ENCODE measurements around the gene FKBP11.

FKBP11 gene

DNA sequence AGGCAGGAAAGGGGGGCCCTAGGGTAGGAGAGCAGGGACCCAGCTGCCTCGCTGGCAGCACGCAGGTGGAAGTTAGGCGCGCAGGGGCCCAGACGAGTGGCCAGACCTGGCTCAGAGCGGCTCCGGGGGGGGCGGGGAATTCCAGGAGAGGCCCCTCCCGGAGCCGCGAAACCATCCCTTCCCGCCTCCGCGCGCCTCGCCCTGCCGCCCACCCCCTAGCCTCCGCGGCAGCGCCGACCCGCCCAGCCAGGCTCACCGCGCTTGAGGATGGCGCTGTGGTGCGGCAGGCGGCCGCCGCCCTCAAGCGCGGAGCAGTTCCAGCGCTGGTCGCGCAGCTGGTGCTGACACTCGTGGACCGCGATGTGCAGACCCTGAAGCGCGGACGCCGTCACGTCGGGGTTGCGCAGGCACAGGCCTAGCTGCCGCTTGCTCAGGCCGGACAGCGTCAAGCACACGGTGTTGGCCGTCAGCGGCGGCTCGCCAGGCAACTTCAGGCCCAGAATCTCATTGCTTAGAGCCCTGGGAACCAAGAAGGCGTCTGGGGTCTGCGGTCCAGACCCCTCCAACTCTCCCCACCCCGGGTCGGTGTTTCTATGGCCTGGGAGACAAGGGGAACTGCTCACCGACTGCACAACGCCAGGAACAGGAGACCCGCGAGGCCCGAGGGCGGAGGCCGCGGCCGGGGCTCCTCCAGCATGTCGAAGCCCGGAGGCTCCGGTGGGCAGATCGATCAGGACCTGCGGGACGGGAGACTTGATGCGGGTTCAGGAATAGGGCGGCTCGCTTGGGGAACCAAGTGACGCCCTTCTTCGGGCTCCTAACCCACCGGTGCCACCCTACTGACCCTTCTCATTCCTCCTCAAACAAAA, 44.8 kb upstream of the FKBP11 start:
- Histone ChIP-seq H3K4me3 (ENCODE audit: low read length) (no peak overlapping the region; the same call in 1 of the 2 replicates), H4K20me1 (ENCODE audit: control insufficient read depth, insufficient read depth, low read depth, low read length) (no peaks in the 10 kb centered on the region; the same call in 1 of the 2 replicates), H3K36me3 (ENCODE audit: control insufficient read depth, low read length) (no peaks in the 10 kb centered on the region), H3F3A (ENCODE audit: control insufficient read depth, insufficient read depth) (no peaks in the 10 kb centered on the region; the same call in 1 of the 2 replicates), H3K27ac (ENCODE audit: low read depth, low read length) (no peak overlapping the region), H3K9me2 (replicated peaks; ENCODE audit: control insufficient read depth, low read length) (no peaks in the 10 kb centered on the region), H3K4me2 (ENCODE audit: low read length) (peak overlapping the region; percentile 20; the same call in 1 of the 2 replicates), H3K27me3 (ENCODE audit: control insufficient read depth, low read length) (peaks cover 60% of the 10 kb centered on the region), H3K9me3 (ENCODE audit: control insufficient read depth, insufficient read depth, low read length) (no peaks in the 10 kb centered on the region), H3K4me1 (ENCODE audit: control insufficient read depth, low read length) (peaks cover 36% of the 10 kb centered on the region), H3K79me2 (ENCODE audit: control insufficient read depth, low read length) (no peaks in the 10 kb centered on the region)
- TF ChIP-seq CTCF (IDR thresholded peaks at IDR 0.05; ENCODE audit: low read depth, low read length, poor library complexity, severe bottlenecking) (no peak), EZH2phosphoT487 (IDR thresholded peaks at IDR 0.05; ENCODE audit: borderline replicate concordance, low read length) (no peak)

DNA sequence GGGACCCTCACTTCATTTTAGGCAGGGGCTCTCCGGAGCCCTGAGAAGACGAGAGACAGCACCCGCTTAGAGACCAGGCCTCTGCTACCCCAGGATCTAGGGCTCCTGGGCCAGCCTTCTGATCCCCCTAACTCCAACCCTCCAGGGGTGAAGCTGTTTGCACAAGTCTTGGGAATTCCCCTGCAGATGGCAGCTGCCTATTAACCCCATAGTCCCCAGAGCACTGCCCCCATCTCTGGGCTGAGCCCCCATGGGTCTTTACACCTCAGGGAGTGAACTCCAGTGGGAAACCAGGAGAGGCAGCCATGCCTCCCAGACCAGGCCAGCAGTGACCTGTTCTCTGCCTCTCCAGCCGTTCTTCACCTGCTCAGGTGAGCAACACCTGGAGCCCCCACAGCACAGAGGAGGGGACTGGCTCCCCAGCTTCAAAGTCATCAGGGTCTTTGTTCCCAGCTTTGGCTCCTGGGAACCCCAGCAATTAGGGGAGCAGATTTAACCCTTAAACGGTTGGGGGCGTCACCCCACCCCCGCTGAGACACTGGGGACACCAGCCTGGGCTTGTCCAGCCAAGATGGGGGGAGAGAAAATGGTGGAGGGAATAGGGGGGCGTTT, 44.0 kb upstream of the FKBP11 start:
- Histone ChIP-seq H3K27ac (ENCODE audit: low read depth, low read length) (no peak overlapping the region), H3K27me3 (ENCODE audit: control insufficient read depth, low read length) (peaks cover 56% of the 10 kb centered on the region), H3K9me3 (ENCODE audit: control insufficient read depth, insufficient read depth, low read length) (no peaks in the 10 kb centered on the region), H3K9me2 (replicated peaks; ENCODE audit: control insufficient read depth, low read length) (no peaks in the 10 kb centered on the region), H3K4me1 (ENCODE audit: control insufficient read depth, low read length) (peaks cover 36% of the 10 kb centered on the region), H3K79me2 (ENCODE audit: control insufficient read depth, low read length) (no peaks in the 10 kb centered on the region), H3F3A (ENCODE audit: control insufficient read depth, insufficient read depth) (no peaks in the 10 kb centered on the region; the same call in 1 of the 2 replicates), H3K4me2 (ENCODE audit: low read length) (no peak overlapping the region), H3K4me3 (ENCODE audit: low read length) (no peak overlapping the region), H4K20me1 (ENCODE audit: control insufficient read depth, insufficient read depth, low read depth, low read length) (no peaks in the 10 kb centered on the region; the same call in 1 of the 2 replicates), H3K36me3 (ENCODE audit: control insufficient read depth, low read length) (no peaks in the 10 kb centered on the region)
- no peak; the same call in 1 of the 2 replicates for TF ChIP-seq EZH2phosphoT487 (IDR thresholded peaks at IDR 0.05; ENCODE audit: borderline replicate concordance, low read length)
- no peak for TF ChIP-seq CTCF (IDR thresholded peaks at IDR 0.05; ENCODE audit: low read depth, low read length, poor library complexity, severe bottlenecking)

DNA sequence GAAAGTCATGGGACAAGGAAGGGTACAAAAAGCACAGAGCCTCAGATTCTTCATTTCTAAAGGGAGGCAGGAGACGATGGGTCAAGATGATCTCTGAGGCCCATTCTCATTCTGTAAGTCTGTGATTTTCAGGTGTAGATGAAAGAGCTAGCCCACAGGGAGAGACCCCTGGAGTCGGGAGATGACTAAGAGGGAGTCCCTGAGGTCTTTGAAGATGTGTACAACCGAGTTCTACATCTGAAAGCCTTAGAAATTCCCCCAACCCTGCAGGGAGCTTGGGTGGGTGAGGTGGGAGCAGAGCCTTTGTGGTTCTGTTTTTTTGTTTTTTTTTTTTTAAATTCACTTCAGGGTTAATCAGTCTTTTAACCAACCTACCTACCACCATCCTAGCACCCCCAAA, 43.2 kb upstream of the FKBP11 start:
- H3K4me1 ChIP-seq (ENCODE audit: control insufficient read depth, low read length), result peaks cover 36% of the 10 kb centered on the region
- TF ChIP-seq EZH2phosphoT487 (IDR thresholded peaks at IDR 0.05; ENCODE audit: borderline replicate concordance, low read length) (no peak), CTCF (IDR thresholded peaks at IDR 0.05; ENCODE audit: low read depth, low read length, poor library complexity, severe bottlenecking) (no peak)
- no peaks in the 10 kb centered on the region; the same call in 1 of the 2 replicates for H4K20me1 ChIP-seq (ENCODE audit: control insufficient read depth, insufficient read depth, low read depth, low read length)
- no peaks in the 10 kb centered on the region; the same call in 1 of the 2 replicates for H3F3A ChIP-seq (ENCODE audit: control insufficient read depth, insufficient read depth)
- H3K36me3 ChIP-seq (ENCODE audit: control insufficient read depth, low read length), result no peaks in the 10 kb centered on the region
- no peak overlapping the region for H3K4me2 ChIP-seq (ENCODE audit: low read length)
- H3K27ac ChIP-seq (ENCODE audit: low read depth, low read length), result no peak overlapping the region
- H3K9me2 ChIP-seq (replicated peaks; ENCODE audit: control insufficient read depth, low read length), result no peaks in the 10 kb centered on the region
- no peak overlapping the region for H3K4me3 ChIP-seq (ENCODE audit: low read length)
- H3K79me2 ChIP-seq (ENCODE audit: control insufficient read depth, low read length), result no peaks in the 10 kb centered on the region
- H3K27me3 ChIP-seq (ENCODE audit: control insufficient read depth, low read length), result peaks cover 49% of the 10 kb centered on the region
- H3K9me3 ChIP-seq (ENCODE audit: control insufficient read depth, insufficient read depth, low read length), result no peaks in the 10 kb centered on the region

All from DOHH2 (cell line).